RWPE1 (cell line): ENCODE data around the gene ANP32B.

Experiments
- CTCF ChIA-PET: fragments of 350-600 bp; sonication (Branson Sonifier 250); formaldehyde crosslinking; extraction: SDS; loops from one replicate; lab custom pipeline; 2021; lab: Yijun Ruan, JAX
- POLR2A ChIA-PET: fragments of 400-600 bp; formaldehyde crosslinking; extraction: SDS; loops from one replicate; lab custom pipeline; 2020; ENCODE audit warnings: antibody characterized with exemption; ENCODE audit not compliant: low non-redundant PET; lab: Yijun Ruan, JAX
- DNase-seq: peaks from one replicate; pipeline ENCODE4 v3.0.0; 2012; ENCODE audit warnings: low spot score
- H3K27ac ChIP-seq: fragments of 450-650 bp; 2 replicates; pipeline ENCODE4 v1.5.1; 2017
- CTCF ChIP-seq: fragments of 450-650 bp; conservative IDR thresholded peaks from 2 replicates; pipeline ENCODE4 v1.5.1; 2017; ENCODE audit warnings: low read depth, mild to moderate bottlenecking

ANP32B gene

DNA sequence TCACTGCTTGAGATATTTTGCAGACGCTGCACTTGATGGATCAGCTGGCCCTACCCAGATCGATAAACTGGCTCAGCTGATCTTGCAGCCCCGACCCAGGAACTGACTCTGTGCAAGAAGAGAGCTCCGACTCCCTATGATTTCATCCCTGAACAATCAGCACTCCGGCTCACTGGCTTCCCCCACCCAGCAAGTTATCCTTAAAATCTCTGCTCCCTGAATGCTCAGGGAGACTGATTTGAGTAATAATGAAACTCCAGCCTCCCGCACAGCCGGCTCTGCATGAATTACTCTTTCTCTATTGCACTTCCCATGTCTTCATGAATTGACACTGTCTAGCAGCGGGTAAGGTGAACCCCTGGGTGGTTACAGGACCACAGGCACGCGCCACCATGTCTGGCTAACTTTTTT, 56.5 kb downstream of the ANP32B start:
- TF ChIP-seq CTCF = no peak
- H3K27ac ChIP-seq = no peak overlapping the region
- CTCF ChIA-PET = interaction anchor here (0.6 kb wide), 1 partner anchor 14 kb away, joined by 3 read pairs; no protein-coding TSS in a partner anchor
- DNase-seq = no peak
- POLR2A ChIA-PET = no interaction called here

- H3K27ac ChIP-seq = no peak overlapping the region
- CTCF ChIA-PET = interaction anchor here (0.5 kb wide), 1 partner anchor 223 kb away, joined by 3 read pairs; no protein-coding TSS in a partner anchor
- POLR2A ChIA-PET = interaction anchor here (0.8 kb wide), 1 partner anchor 35 kb away, joined by 3 read pairs; no protein-coding TSS in a partner anchor
- DNase-seq = no peak
- TF ChIP-seq CTCF = no peak
Observed at GRCh38 chr9:98040212-98040611, 57.1 kb downstream of the ANP32B start.

GRCh38 chr9:98043915-98044314, 60.8 kb downstream of the ANP32B start:
- no peak overlapping the region for H3K27ac ChIP-seq
- TF ChIP-seq CTCF = no peak
- ChIA-PET POLR2A (no interaction called here), CTCF (no interaction called here)
- DNase-seq = no peak

DNA sequence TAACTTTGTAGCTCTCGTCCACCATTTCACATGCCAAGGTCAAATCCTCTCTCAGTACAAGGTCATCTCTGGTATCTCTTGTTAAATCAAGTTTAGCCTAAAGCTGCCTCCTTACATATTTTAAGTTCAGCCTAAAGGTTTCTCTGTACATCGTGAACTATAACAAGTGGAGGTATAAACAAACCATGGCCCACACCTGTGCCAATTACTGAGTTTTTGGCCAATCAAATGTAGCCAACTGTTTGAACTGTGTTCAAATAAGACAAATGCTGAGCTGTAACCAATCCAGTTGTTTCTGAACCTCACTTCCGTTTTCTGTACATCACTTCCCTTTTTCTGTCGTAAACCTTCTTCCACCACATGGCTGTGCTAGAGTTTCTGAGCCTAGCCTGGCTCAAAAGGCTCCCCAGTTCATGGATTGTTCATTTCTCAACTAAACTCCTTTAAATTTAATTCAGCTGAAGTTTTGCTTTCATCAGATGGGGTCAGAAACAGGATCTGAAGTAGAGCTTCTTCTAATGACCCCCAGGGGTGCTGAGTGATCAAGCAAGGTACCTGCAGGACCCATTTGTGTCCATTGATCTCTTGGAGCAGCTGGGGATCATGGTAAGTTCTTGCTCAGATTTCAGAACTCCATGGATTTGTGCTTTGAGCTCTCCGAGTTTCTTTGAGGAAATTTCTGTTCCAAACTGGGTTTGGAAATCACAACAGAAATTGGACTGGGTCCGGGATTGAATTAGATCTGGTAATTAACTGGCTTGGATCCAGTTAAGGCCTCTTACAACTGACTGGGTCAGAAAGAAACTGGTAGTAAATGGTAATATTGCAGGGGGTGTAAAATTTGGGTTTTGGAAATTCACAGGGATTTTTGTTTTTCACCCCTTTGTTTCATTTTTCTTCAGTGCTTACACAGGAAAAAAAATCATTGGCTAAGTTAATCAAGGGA, 62.4 kb downstream of the ANP32B start:
- TF ChIP-seq CTCF = no peak
- POLR2A ChIA-PET = interaction anchor here (1.1 kb wide), 1 partner anchor 11 kb away, joined by 3 read pairs; the partner anchor contains the start of gene NANS
- CTCF ChIA-PET = interaction anchor here (0.6 to 2.4 kb wide), 3 partner anchors 11 to 116 kb away, joined by 4 to 10 read pairs (median 5); no protein-coding TSS in a partner anchor
- no peak for DNase-seq
- H3K27ac ChIP-seq = no peak overlapping the region

DNA sequence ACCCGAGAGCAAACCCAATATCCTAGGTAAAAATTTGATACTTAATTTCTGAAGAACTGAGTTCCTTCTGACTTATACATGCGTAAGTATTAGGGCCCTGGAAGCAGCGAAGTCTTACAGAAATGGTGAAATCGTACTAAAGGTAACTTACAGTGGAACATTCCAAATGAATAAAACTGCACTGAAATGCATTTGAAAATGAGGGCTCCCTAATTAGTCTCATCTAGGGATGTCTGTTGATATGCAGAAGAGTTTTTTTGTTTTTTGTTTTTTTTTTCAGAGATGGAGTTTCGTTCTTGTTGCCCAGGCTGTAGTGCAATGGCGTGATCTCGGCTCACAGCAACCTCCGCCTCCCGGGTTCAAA, 63.0 kb downstream of the ANP32B start:
- no peak for DNase-seq
- POLR2A ChIA-PET = interaction anchor here (1.1 kb wide), 1 partner anchor 11 kb away, joined by 3 read pairs; the partner anchor contains the start of gene NANS
- H3K27ac ChIP-seq = no peak overlapping the region
- no peak for TF ChIP-seq CTCF
- CTCF ChIA-PET = interaction anchor here (2.4 kb wide), 1 partner anchor 11 kb away, joined by 10 read pairs; no protein-coding TSS in a partner anchor

DNA sequence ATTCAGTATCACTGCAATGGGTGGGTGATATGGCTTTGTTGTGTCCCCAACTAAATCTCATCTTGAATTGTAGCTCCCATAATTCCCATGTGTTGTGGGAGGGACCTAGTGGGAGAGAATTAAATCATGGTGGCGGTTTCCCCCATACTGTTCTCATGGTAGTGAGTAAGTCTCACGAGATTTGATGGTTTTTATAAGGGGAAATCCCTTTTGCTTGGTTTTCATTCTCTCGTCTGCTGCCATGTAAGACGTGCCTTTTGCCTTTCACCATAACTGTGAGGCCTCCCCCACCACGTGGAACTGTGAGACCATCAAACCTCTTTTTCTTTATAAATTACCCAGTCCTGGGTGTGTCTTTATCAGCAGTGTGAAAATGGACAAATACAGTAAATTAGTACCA, 63.9 kb downstream of the ANP32B start:
- no peak for DNase-seq
- CTCF ChIA-PET = interaction anchor here (2.4 kb wide), 1 partner anchor 12 kb away, joined by 10 read pairs; no protein-coding TSS in a partner anchor
- no peak overlapping the region for H3K27ac ChIP-seq
- TF ChIP-seq CTCF = no peak
- POLR2A ChIA-PET = no interaction called here
